GM12878 (cell line): Measurements from ENCODE around the gene RAB3GAP1. TPM values are rescaled to one million over a fixed set of nuclear protein-coding genes. Genes with fewer than 3 reads are reported as not detected.

Source experiments
- ATAC-seq: fragments of 200-7000 bp; cut with Tn5 transposase; 3 replicates; pipeline ENCODE4 v1.9.1; 2020; ENCODE audit warnings: mild to moderate bottlenecking, moderate library complexity
- BruUV-seq: library from RNA; stranded (reverse); fragments of 400-500 nt; replicated peaks from 2 replicates; lab custom pipeline; 2021; lab: Mats Ljungman, UMichigan
- CTCF ChIA-PET: fragments of 300-600 bp; sonication (Branson Sonifier 250); formaldehyde crosslinking; extraction: SDS; loops from one replicate; lab custom pipeline; 2021; ENCODE audit warnings: inconsistent platforms; lab: Yijun Ruan, JAX
- POLR2A ChIA-PET: fragments of 350-600 bp; formaldehyde crosslinking; extraction: SDS; loops from one replicate; lab custom pipeline; 2021; ENCODE audit warnings: inconsistent platforms; lab: Charles Lee
- RAD21 ChIA-PET: fragments of 300-600 bp; sonication (Branson Sonifier 250); formaldehyde crosslinking; loops from one replicate; lab custom pipeline; 2023; ENCODE audit warnings: antibody characterized with exemption; ENCODE audit not compliant: unreplicated experiment; lab: Charles Lee
- SMC1A ChIA-PET: fragments of 300-600 bp; sonication (Branson Sonifier 250); formaldehyde crosslinking; loops from one replicate; lab custom pipeline; 2023; ENCODE audit not compliant: unreplicated experiment, uncharacterized antibody; lab: Charles Lee
- DNase-seq: peaks from one replicate; pipeline ENCODE4 v3.0.0-alpha.2; 2011; ENCODE audit warnings: low read depth, low spot score
- FAIRE-seq: peaks from 3 replicates; lab custom pipeline; 2011; peaks lifted over from hg19 to GRCh38; lab: Jason Lieb, UNC
- H2AFZ ChIP-seq: 2 replicates; pipeline ENCODE4 v1.6.0; 2011; ENCODE audit warnings: low read depth, low read length, control low read depth; ENCODE audit not compliant: control insufficient read depth
- H3K27ac ChIP-seq: 2 replicates; pipeline ENCODE4 v1.5.1; 2011; ENCODE audit warnings: control low read depth; ENCODE audit not compliant: control insufficient read depth, insufficient read depth
- H3K27me3 ChIP-seq, 2 experiments: replicated peaks in 1 of 2; 2 replicates each; pipeline versions ENCODE4 v1.6.0 to v1.6.1; 2011; ENCODE audit warnings: low read length in 1 of 2; ENCODE audit not compliant: control insufficient read depth in 2 of 2, insufficient read depth in 2 of 2
- H3K36me3 ChIP-seq, 2 experiments: 2 replicates each; pipeline ENCODE4 v1.5.1; 2011; ENCODE audit warnings: low read length in 1 of 2; ENCODE audit not compliant: control insufficient read depth in 2 of 2, insufficient read depth in 2 of 2
- H3K4me1 ChIP-seq: 2 replicates; pipeline ENCODE4 v1.6.1; 2011; ENCODE audit warnings: mild to moderate bottlenecking, low read length, moderate library complexity, mixed read lengths; ENCODE audit not compliant: control insufficient read depth, insufficient read depth
- H3K4me2 ChIP-seq: 2 replicates; pipeline ENCODE4 v1.6.0; 2011; ENCODE audit warnings: control low read depth; ENCODE audit not compliant: control insufficient read depth, insufficient read depth
- H3K4me3 ChIP-seq: fragments of 200-600 bp; sonication (generic); 2 replicates; pipeline ENCODE4 v1.5.1; 2016
- H3K79me2 ChIP-seq: 2 replicates; pipeline ENCODE4 v1.6.0; 2011; ENCODE audit warnings: low read length; ENCODE audit not compliant: control insufficient read depth, insufficient read depth
- H3K9ac ChIP-seq: 2 replicates; pipeline ENCODE4 v1.8.0; 2011; ENCODE audit warnings: low read length, control low read depth, mixed read lengths; ENCODE audit not compliant: control insufficient read depth, insufficient read depth
- H3K9me3 ChIP-seq: replicated peaks from 3 replicates; pipeline ENCODE4 v1.5.1; 2011; ENCODE audit warnings: mild to moderate bottlenecking, low read length; ENCODE audit not compliant: control insufficient read depth, insufficient read depth
- H4K20me1 ChIP-seq: 2 replicates; pipeline ENCODE4 v1.6.0; 2011; ENCODE audit not compliant: control insufficient read depth, insufficient read depth
- CBFB ChIP-seq: IDR thresholded peaks from 2 replicates; pipeline ENCODE4 v1.6.1; 2016; ENCODE audit warnings: antibody characterized with exemption, low read depth
- CHD1 ChIP-seq: IDR thresholded peaks from 2 replicates; pipeline ENCODE4 v1.6.1; 2012; ENCODE audit warnings: low read depth, low read length, improper control_type of control experiment
- DPF2 ChIP-seq: fragments of 450-650 bp; IDR thresholded peaks from 2 replicates; pipeline ENCODE4 v1.6.1; 2017; ENCODE audit warnings: mild to moderate bottlenecking
- FOXM1 ChIP-seq: IDR thresholded peaks from 2 replicates; pipeline ENCODE4 v1.6.1; 2012; ENCODE audit warnings: low read depth, mild to moderate bottlenecking, inconsistent platforms, low read length, moderate library complexity
- HDGF ChIP-seq: fragments of 450-650 bp; IDR thresholded peaks from 2 replicates; pipeline ENCODE4 v1.6.1; 2016; ENCODE audit warnings: antibody characterized with exemption
- IRF4 ChIP-seq: IDR thresholded peaks from 2 replicates; pipeline ENCODE4 v1.6.1; 2011; ENCODE audit warnings: low read depth, low read length
- MXI1 ChIP-seq: fragments of 150-350 bp; IDR thresholded peaks from 2 replicates; pipeline ENCODE4 v1.6.1; 2011; ENCODE audit warnings: low read depth, mild to moderate bottlenecking, inconsistent platforms, low read length, improper control_type of control experiment
- NFIC ChIP-seq: IDR thresholded peaks from 2 replicates; pipeline ENCODE4 v1.6.1; 2012; ENCODE audit warnings: low read depth, mild to moderate bottlenecking, inconsistent platforms, low read length, moderate library complexity
- NR2C2 ChIP-seq: IDR thresholded peaks from 2 replicates; pipeline ENCODE4 v1.6.1; 2011; ENCODE audit warnings: borderline replicate concordance, low read depth; ENCODE audit not compliant: control insufficient read depth, insufficient read length
- POLR2A ChIP-seq: IDR thresholded peaks from 2 replicates; pipeline ENCODE4 v1.6.1; 2011; ENCODE audit warnings: low read depth, mild to moderate bottlenecking, low read length
- POLR2AphosphoS2 ChIP-seq: IDR thresholded peaks from 2 replicates; pipeline ENCODE4 v1.6.1; 2011; ENCODE audit warnings: low read depth, mild to moderate bottlenecking, low read length, improper control_type of control experiment, moderate library complexity
- RAD21 ChIP-seq: IDR thresholded peaks from 2 replicates; pipeline ENCODE4 v1.6.1; 2011; ENCODE audit warnings: mild to moderate bottlenecking, low read depth, low read length, moderate library complexity; ENCODE audit not compliant: insufficient read depth
- SMAD1 ChIP-seq: fragments of 450-650 bp; IDR thresholded peaks from 2 replicates; pipeline ENCODE4 v1.6.1; 2018; ENCODE audit warnings: mild to moderate bottlenecking, low read depth; ENCODE audit not compliant: partially characterized antibody
- SMAD5 ChIP-seq: IDR thresholded peaks from 2 replicates; pipeline ENCODE4 v1.6.1; 2016; ENCODE audit warnings: antibody characterized with exemption, low read depth
- SP1 ChIP-seq: IDR thresholded peaks from one replicate; pipeline ENCODE4 v1.6.1; 2011; ENCODE audit warnings: low read depth, low read length
- WGBS: methylation state at CpG from one replicate; pipeline ENCODE4 v1.1.6; 2016; ENCODE audit warnings: low lambda C conversion rate; ENCODE audit not compliant: insufficient replicate concordance, insufficient coverage; ENCODE audit errors: missing lambda C conversion rate; 5-methylcytosine and 5-hydroxymethylcytosine counted together
- in situ Hi-C: fragments of 300-500 bp; cut with MboI; formaldehyde crosslinking; loops from 9 replicates; pipeline ENCODE4 v1.14.3; 2018; ENCODE audit warnings: mixed read lengths
- intact Hi-C: fragments of 100-400 bp; cut with micrococcal nuclease; formaldehyde crosslinking; loops from one replicate; pipeline ENCODE4 v1.14.2; 2022; ENCODE audit not compliant: unreplicated experiment
- polyA plus RNA-seq, 11 experiments: library from polyadenylated mRNA; depleted of rRNA in 4 of 11; unstranded in 6 of 11; stranded (reverse) in 5 of 11; fragments of >200 nt; fragmentation: Nextera tagmentation in 4 of 11; fragmentation: Illumina TruSeq in 1 of 11; extraction: Ambion mirVana in 4 of 11; extraction: Trizol in 1 of 11; gene quantifications; 1 replicate in 1 of 11; 2 replicates in 10 of 11; pipeline versions ENCODE4 v1.2.1 to v1.2.3, GENCODE V29; 2011 to 2016; ENCODE audit warnings: inconsistent platforms in 2 of 11, missing spikeins in 2 of 11, low read depth in 1 of 11
- total RNA-seq, 4 experiments: library from RNA; depleted of rRNA in 3 of 4; stranded (reverse); fragments of >200 nt in 3 of 4; fragmentation: Illumina TruSeq in 1 of 4; extraction: Trizol in 1 of 4; gene quantifications; 2 replicates each; pipeline versions ENCODE4 v1.2.1 to v1.2.3, GENCODE V29; 2013 to 2021
- TF ChIP-seq, protein P1 (sequence below): fragments of 450-650 bp; formaldehyde crosslinking; IDR thresholded peaks from 2 replicates; pipeline ENCODE4 v1.4.0; 2020; ENCODE audit warnings: mild to moderate bottlenecking, moderate library complexity
- TF ChIP-seq, protein P2 (sequence below): fragments of 450-650 bp; IDR thresholded peaks from 2 replicates; pipeline ENCODE4 v1.6.1; 2014; ENCODE audit warnings: mild to moderate bottlenecking
- TF ChIP-seq, protein P3 (sequence below): fragments of 450-650 bp; IDR thresholded peaks from 2 replicates; pipeline ENCODE4 v1.6.1; 2018; ENCODE audit warnings: borderline replicate concordance, mild to moderate bottlenecking; ENCODE audit not compliant: partially characterized antibody

RAB3GAP1 gene
- total and polyA plus RNA-seq, 10 of the 15 experiments (the other 5 are each of a cell fraction or from before 2014, with no cell fraction given), result 13.7 to 36.9 (median 21.0) TPM

DNA sequence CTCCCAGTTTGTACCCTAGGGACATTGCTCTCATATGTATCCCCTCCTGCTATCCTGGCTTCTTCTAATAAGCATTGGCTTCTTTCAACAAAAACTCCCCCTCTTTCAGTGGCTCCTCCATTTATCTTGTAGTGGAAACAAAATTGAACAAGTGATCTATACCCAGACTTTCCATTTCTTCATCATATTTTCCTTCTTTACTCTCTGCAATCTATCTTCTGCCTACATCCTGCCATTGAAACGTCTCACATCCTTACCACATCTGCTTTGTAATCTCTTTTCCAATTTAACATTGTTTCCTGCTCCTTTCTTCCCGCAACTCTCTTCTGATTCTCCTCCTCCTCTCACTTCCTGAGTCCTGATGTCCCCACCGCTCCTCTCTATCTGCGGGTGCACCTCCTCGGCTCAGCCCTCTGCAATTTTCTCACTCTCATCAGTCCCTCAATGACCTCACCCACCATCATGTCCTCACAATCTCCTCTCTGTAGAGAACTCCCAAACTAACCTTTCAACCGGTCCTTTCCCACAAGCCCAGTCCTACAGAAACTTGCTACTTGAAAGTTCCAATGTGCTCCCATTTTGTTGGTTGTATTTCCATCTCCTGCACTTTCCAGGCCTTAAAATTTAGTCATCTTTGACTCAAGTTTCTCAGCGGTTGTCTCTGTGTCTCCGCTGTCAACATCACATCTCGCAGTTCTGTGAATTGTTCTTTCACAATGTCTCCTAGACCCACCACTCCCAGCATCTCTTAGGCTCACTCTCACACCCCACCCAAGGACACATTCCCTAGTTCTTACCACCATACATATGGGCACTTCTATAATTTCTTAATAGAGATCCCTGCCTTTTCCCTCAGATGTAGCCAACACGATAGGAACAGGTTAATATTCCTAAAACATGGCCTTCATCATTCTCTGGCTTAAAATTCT, 28.9 kb upstream of the RAB3GAP1 start:
- ChIA-PET CTCF (no interaction called here), RAD21 (no interaction called here), POLR2A (no interaction called here), SMC1A (no interaction called here)
- no peaks in the 10 kb centered on the region for H3K27me3 ChIP-seq
- DNase-seq, result no peak
- no TSS peak for BruUV-seq
- no peak for TF ChIP-seq IRF4
- no peak for TF ChIP-seq SMAD1
- TF ChIP-seq SMAD5, result no peak
- TF ChIP-seq CHD1, result no peak
- no peak for TF ChIP-seq CBFB
- TF ChIP-seq SP1, result no peak
- TF ChIP-seq MXI1, result no peak
- TF ChIP-seq HDGF, result no peak
- no peak for TF ChIP-seq POLR2A
- no peak for TF ChIP-seq POLR2AphosphoS2
- TF ChIP-seq, protein P1, sequence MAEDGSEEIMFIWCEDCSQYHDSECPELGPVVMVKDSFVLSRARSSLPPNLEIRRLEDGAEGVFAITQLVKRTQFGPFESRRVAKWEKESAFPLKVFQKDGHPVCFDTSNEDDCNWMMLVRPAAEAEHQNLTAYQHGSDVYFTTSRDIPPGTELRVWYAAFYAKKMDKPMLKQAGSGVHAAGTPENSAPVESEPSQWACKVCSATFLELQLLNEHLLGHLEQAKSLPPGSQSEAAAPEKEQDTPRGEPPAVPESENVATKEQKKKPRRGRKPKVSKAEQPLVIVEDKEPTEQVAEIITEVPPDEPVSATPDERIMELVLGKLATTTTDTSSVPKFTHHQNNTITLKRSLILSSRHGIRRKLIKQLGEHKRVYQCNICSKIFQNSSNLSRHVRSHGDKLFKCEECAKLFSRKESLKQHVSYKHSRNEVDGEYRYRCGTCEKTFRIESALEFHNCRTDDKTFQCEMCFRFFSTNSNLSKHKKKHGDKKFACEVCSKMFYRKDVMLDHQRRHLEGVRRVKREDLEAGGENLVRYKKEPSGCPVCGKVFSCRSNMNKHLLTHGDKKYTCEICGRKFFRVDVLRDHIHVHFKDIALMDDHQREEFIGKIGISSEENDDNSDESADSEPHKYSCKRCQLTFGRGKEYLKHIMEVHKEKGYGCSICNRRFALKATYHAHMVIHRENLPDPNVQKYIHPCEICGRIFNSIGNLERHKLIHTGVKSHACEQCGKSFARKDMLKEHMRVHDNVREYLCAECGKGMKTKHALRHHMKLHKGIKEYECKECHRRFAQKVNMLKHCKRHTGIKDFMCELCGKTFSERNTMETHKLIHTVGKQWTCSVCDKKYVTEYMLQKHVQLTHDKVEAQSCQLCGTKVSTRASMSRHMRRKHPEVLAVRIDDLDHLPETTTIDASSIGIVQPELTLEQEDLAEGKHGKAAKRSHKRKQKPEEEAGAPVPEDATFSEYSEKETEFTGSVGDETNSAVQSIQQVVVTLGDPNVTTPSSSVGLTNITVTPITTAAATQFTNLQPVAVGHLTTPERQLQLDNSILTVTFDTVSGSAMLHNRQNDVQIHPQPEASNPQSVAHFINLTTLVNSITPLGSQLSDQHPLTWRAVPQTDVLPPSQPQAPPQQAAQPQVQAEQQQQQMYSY (CRISPR knock-in tag), result no peak
- no peak for TF ChIP-seq NR2C2
- TF ChIP-seq RAD21, result no peak
- no peak for TF ChIP-seq FOXM1
- TF ChIP-seq, protein P2, sequence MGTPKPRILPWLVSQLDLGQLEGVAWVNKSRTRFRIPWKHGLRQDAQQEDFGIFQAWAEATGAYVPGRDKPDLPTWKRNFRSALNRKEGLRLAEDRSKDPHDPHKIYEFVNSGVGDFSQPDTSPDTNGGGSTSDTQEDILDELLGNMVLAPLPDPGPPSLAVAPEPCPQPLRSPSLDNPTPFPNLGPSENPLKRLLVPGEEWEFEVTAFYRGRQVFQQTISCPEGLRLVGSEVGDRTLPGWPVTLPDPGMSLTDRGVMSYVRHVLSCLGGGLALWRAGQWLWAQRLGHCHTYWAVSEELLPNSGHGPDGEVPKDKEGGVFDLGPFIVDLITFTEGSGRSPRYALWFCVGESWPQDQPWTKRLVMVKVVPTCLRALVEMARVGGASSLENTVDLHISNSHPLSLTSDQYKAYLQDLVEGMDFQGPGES, result no peak
- TF ChIP-seq, protein P3, sequence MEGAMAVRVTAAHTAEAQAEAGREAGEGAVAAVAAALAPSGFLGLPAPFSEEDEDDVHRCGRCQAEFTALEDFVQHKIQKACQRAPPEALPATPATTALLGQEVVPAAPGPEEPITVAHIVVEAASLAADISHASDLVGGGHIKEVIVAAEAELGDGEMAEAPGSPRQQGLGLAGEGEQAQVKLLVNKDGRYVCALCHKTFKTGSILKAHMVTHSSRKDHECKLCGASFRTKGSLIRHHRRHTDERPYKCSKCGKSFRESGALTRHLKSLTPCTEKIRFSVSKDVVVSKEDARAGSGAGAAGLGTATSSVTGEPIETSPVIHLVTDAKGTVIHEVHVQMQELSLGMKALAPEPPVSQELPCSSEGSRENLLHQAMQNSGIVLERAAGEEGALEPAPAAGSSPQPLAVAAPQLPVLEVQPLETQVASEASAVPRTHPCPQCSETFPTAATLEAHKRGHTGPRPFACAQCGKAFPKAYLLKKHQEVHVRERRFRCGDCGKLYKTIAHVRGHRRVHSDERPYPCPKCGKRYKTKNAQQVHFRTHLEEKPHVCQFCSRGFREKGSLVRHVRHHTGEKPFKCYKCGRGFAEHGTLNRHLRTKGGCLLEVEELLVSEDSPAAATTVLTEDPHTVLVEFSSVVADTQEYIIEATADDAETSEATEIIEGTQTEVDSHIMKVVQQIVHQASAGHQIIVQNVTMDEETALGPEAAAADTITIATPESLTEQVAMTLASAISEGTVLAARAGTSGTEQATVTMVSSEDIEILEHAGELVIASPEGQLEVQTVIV, result no peak
- TF ChIP-seq DPF2, result no peak
- no peak for TF ChIP-seq NFIC
- H3K4me2 ChIP-seq, result no peak overlapping the region
- WGBS, result 81% methylated on average over 10 of the region's 10 CpGs
- no peaks in the 10 kb centered on the region for H3K36me3 ChIP-seq
- in situ Hi-C loops, result no loop called here
- ATAC-seq, result no peak
- H3K27ac ChIP-seq, result no peak overlapping the region
- intact Hi-C loops, result no loop called here
- H3K4me3 ChIP-seq, result no peak overlapping the region
- H3K9me3 ChIP-seq, result no peaks in the 10 kb centered on the region; the same call in 2 of the 3 replicates
- H4K20me1 ChIP-seq, result no peaks in the 10 kb centered on the region
- no peaks in the 10 kb centered on the region for H3K79me2 ChIP-seq
- H2AFZ ChIP-seq, result peak overlapping the region; percentile 12; the same call in 1 of the 2 replicates
- FAIRE-seq, result no peak
- H3K9ac ChIP-seq, result no peak overlapping the region
- H3K4me1 ChIP-seq, result no peaks in the 10 kb centered on the region
